SJSA1 (cell line): Measurements from ENCODE around the gene RRAGD. TPM values are rescaled to one million over a fixed set of nuclear protein-coding genes. Genes with fewer than 3 reads are reported as not detected.

Source experiments
- DNase-seq, 2 experiments: peaks; one replicate each; pipeline ENCODE4 v3.0.0-alpha.2; 2015 to 2020; ENCODE audit warnings: low spot score in 2 of 2, low read depth in 1 of 2
- H3K27ac ChIP-seq: fragments of 250-450 bp; sonication (Bioruptor Pico); 2 replicates; pipeline ENCODE4 v1.5.1; 2020; ENCODE audit warnings: mild to moderate bottlenecking, moderate library complexity
- H3K27me3 ChIP-seq: fragments of 250-450 bp; sonication (Bioruptor Pico); replicated peaks from 2 replicates; pipeline ENCODE4 v1.5.1; 2020; ENCODE audit warnings: mild to moderate bottlenecking, moderate library complexity
- H3K36me3 ChIP-seq: fragments of 250-450 bp; sonication (Bioruptor Pico); 2 replicates; pipeline ENCODE4 v1.5.1; 2020; ENCODE audit warnings: mild to moderate bottlenecking
- H3K4me1 ChIP-seq: fragments of 250-450 bp; sonication (Bioruptor Pico); replicated peaks from 2 replicates; pipeline ENCODE4 v1.6.1; 2021; ENCODE audit warnings: mild to moderate bottlenecking
- H3K4me3 ChIP-seq: fragments of 250-450 bp; sonication (Bioruptor Pico); 2 replicates; pipeline ENCODE4 v1.5.1; 2020; ENCODE audit warnings: mild to moderate bottlenecking
- H3K9me3 ChIP-seq: fragments of 250-450 bp; sonication (Bioruptor Pico); replicated peaks from 2 replicates; pipeline ENCODE4 v1.5.1; 2020; ENCODE audit warnings: mild to moderate bottlenecking
- total RNA-seq: library from RNA; depleted of rRNA; stranded (reverse); fragments of >200 nt; shearing (Covaris generic); gene quantifications from 2 replicates; pipeline ENCODE4 v1.2.3, GENCODE V29; 2014; rRNA removed

Gene RRAGD
- total RNA-seq, 1 experiment from 2014 or later, result not detected

DNA sequence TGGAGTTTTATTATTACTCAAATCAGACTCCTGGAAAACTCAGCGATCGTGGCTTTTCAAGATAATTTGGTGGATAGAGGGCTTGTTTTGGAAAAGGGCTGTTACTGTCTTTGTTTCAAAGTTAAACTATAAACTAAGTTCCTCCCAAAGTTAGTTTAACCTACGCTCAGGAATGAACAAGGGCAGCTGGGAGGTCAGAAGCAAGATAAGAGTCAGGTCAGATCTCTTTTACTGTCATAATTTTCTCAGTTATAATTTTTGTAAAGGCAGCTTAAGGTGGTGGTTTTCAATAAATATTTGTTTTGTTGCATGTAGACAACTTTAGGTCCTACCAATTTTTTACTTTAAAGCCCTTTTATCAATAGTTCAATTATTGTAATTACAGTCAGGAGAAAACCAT, 87.8 kb downstream of the RRAGD start:
- H3K27ac ChIP-seq, result no peak overlapping the region
- H3K9me3 ChIP-seq, result no peaks in the 10 kb centered on the region
- DNase-seq, result no peak
- H3K4me3 ChIP-seq, result no peak overlapping the region
- H3K36me3 ChIP-seq, result peaks cover 13% of the 10 kb centered on the region
- no peaks in the 10 kb centered on the region for H3K27me3 ChIP-seq
- no peaks in the 10 kb centered on the region for H3K4me1 ChIP-seq

DNA sequence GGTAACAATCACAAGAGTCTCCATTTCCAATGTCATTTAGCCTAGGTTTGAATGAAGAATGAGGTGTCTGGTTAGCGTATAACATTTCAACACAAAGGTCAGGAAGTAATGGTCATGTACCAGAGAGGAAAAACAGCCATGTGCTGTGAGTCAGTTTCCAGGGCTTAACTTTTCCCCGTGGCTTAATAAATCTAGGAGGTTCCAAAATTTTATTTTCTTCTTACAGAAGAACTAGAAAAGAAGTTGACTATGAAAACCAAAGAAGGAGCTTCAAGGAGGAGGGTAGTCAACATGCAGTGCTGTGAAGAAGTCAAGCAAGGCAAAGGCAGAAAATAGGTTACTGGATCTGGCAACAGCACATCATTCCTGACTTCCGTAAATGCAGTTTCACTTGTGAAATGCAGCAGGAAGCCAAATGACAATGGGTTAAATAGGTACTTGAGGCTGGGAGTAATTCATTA, 88.5 kb downstream of the RRAGD start:
- DNase-seq, result no peak
- peaks cover 12% of the 10 kb centered on the region for H3K36me3 ChIP-seq
- no peaks in the 10 kb centered on the region for H3K9me3 ChIP-seq
- H3K4me3 ChIP-seq, result no peak overlapping the region
- no peaks in the 10 kb centered on the region for H3K4me1 ChIP-seq
- H3K27ac ChIP-seq, result no peak overlapping the region
- no peaks in the 10 kb centered on the region for H3K27me3 ChIP-seq

GRCh38 chr6:89321131-89321970, 90.7 kb downstream of the RRAGD start:
- no peak overlapping the region for H3K4me3 ChIP-seq
- H3K27me3 ChIP-seq, result no peaks in the 10 kb centered on the region
- H3K4me1 ChIP-seq, result no peaks in the 10 kb centered on the region
- H3K27ac ChIP-seq, result no peak overlapping the region
- peaks cover 5% of the 10 kb centered on the region; the same call in 1 of the 2 replicates for H3K36me3 ChIP-seq
- no peak for DNase-seq
- no peaks in the 10 kb centered on the region for H3K9me3 ChIP-seq

GRCh38 chr6:89320012-89320559, 92.0 kb downstream of the RRAGD start:
- Histone ChIP-seq H3K4me1 (no peaks in the 10 kb centered on the region), H3K36me3 (no peaks in the 10 kb centered on the region), H3K27me3 (no peaks in the 10 kb centered on the region), H3K9me3 (no peaks in the 10 kb centered on the region), H3K4me3 (no peak overlapping the region), H3K27ac (no peak overlapping the region)
- DNase-seq, result no peak

- H3K4me3 ChIP-seq, result no peak overlapping the region
- H3K9me3 ChIP-seq, result no peaks in the 10 kb centered on the region
- H3K4me1 ChIP-seq, result 0 out of 2 replicates have a peak, but pooled peaks cover 2% of the 10 kb centered on the region
- H3K27ac ChIP-seq, result no peak overlapping the region
- no peak for DNase-seq
- H3K36me3 ChIP-seq, result no peaks in the 10 kb centered on the region
- no peaks in the 10 kb centered on the region for H3K27me3 ChIP-seq
Measured at GRCh38 chr6:89317067-89317466, 95.0 kb downstream of the RRAGD start.

- Histone ChIP-seq H3K4me3 (no peak within 1 kb of the TSS), H3K4me1 (0 out of 2 replicates have a peak, but pooled peaks cover 4% of the 10 kb centered on the region), H3K27ac (no peak within 1 kb of the TSS), H3K27me3 (no peaks in the 10 kb centered on the region), H3K36me3 (no peaks in the 10 kb centered on the region), H3K9me3 (no peaks in the 10 kb centered on the region)
- no peak for DNase-seq
Measured at GRCh38 chr6:89315249-89315885, 96.7 kb downstream of the RRAGD start, which contains the start of gene GABRR2. Gene GABRR2 (minus strand): TSS chr6:89315299. CDS start chr6:89315165, 134 bp downstream.

- Histone ChIP-seq H3K27ac (no peak overlapping the region), H3K4me3 (no peak overlapping the region), H3K27me3 (no peaks in the 10 kb centered on the region), H3K4me1 (0 out of 2 replicates have a peak, but pooled peaks cover 4% of the 10 kb centered on the region), H3K36me3 (no peaks in the 10 kb centered on the region), H3K9me3 (no peaks in the 10 kb centered on the region)
- no peak for DNase-seq
Measured at GRCh38 chr6:89314692-89315091, 97.4 kb downstream of the RRAGD start.

Other genes with a start within 250 kb of the RRAGD start
- not detected in 2 replicates for gene GABRR1, start 194.9 kb downstream of the RRAGD start, total RNA-seq
- gene GABRR2, start 97.0 kb downstream of the RRAGD start, total RNA-seq, result 0.09 TPM in 1 of 2 replicates, not detected in the other
- 32.0 and 45.5 TPM in 2 replicates for gene UBE2J1, start 59.6 kb downstream of the RRAGD start, total RNA-seq
- gene ANKRD6, start 20.9 kb upstream of the RRAGD start, total RNA-seq, result 1.1 TPM in 1 of 2 replicates, not detected in the other
- gene LYRM2, start 226.5 kb upstream of the RRAGD start, total RNA-seq, result 20.2 and 38.8 TPM in 2 replicates